GM23248 (cell line): ENCODE results near the gene CALML6. TPM values are rescaled to one million over a fixed set of nuclear protein-coding genes. Genes with fewer than 3 reads are reported as not detected.

Experiments
- DNase-seq: peaks from one replicate; pipeline ENCODE4 v3.0.0-alpha.2; 2015
- H2AFZ ChIP-seq: fragments of 200-600 bp; sonication (generic); 2 replicates; pipeline ENCODE4 v1.6.1; 2016; ENCODE audit warnings: antibody characterized with exemption
- H3F3A ChIP-seq: fragments of 200-600 bp; sonication (generic); 2 replicates; pipeline ENCODE4 v1.6.1; 2016; ENCODE audit warnings: mild to moderate bottlenecking, antibody characterized with exemption, mixed run types; ENCODE audit not compliant: insufficient read depth
- H3K27ac ChIP-seq: fragments of 200-600 bp; sonication (generic); 2 replicates; pipeline ENCODE4 v1.5.1; 2016; ENCODE audit warnings: mild to moderate bottlenecking
- H3K27me3 ChIP-seq: fragments of 200-600 bp; sonication (generic); replicated peaks from 2 replicates; pipeline ENCODE4 v1.6.1; 2016; ENCODE audit warnings: mild to moderate bottlenecking; ENCODE audit not compliant: insufficient read depth
- H3K36me3 ChIP-seq: fragments of 200-600 bp; sonication (generic); 2 replicates; pipeline ENCODE4 v1.6.1; 2016; ENCODE audit warnings: low read depth, mild to moderate bottlenecking
- H3K4me1 ChIP-seq: fragments of 200-600 bp; sonication (generic); 2 replicates; pipeline ENCODE4 v1.6.1; 2016; ENCODE audit warnings: mild to moderate bottlenecking; ENCODE audit not compliant: insufficient read depth
- H3K4me2 ChIP-seq: fragments of 200-600 bp; sonication (generic); one replicate; pipeline ENCODE4 v1.6.1; 2016; ENCODE audit warnings: mild to moderate bottlenecking; ENCODE audit not compliant: unreplicated experiment
- H3K4me3 ChIP-seq: fragments of 200-600 bp; sonication (generic); 2 replicates; pipeline ENCODE4 v1.5.1; 2016; ENCODE audit warnings: mild to moderate bottlenecking
- H3K79me2 ChIP-seq: fragments of 200-600 bp; sonication (generic); 2 replicates; pipeline ENCODE4 v1.6.1; 2016; ENCODE audit warnings: mild to moderate bottlenecking; ENCODE audit not compliant: insufficient read depth
- H3K9ac ChIP-seq: fragments of 200-600 bp; sonication (generic); 2 replicates; pipeline ENCODE4 v1.6.1; 2016; ENCODE audit warnings: mild to moderate bottlenecking
- H3K9me2 ChIP-seq: fragments of 200-600 bp; sonication (generic); 2 replicates; pipeline ENCODE4 v1.6.1; 2016; ENCODE audit warnings: mixed run types, mild to moderate bottlenecking, moderate library complexity; ENCODE audit not compliant: insufficient read depth
- H3K9me3 ChIP-seq: fragments of 200-600 bp; sonication (generic); one replicate; pipeline ENCODE4 v1.6.1; 2017; ENCODE audit warnings: low read depth
- H4K20me1 ChIP-seq: fragments of 200-600 bp; sonication (generic); 2 replicates; pipeline ENCODE4 v1.6.0; 2016; ENCODE audit not compliant: insufficient read depth
- EZH2 ChIP-seq: fragments of 200-600 bp; sonication (generic); IDR thresholded peaks from 2 replicates; pipeline ENCODE4 v1.6.1; 2018; ENCODE audit warnings: antibody characterized with exemption, mild to moderate bottlenecking; ENCODE audit not compliant: insufficient read depth, poor library complexity, severe bottlenecking
- EZH2phosphoT487 ChIP-seq: fragments of 200-600 bp; sonication (generic); IDR thresholded peaks from 2 replicates; pipeline ENCODE4 v1.6.1; 2018; ENCODE audit warnings: antibody characterized with exemption, moderate library complexity, mild to moderate bottlenecking, low read depth; ENCODE audit not compliant: insufficient read depth
- WGBS, 2 experiments: methylation state at CpG; one replicate each; pipeline ENCODE4 v1.1.6; 2015 to 2017; ENCODE audit warnings: low lambda C conversion rate in 2 of 2, low coverage in 1 of 2; ENCODE audit errors: missing lambda C conversion rate in 2 of 2; 5-methylcytosine and 5-hydroxymethylcytosine counted together
- in situ Hi-C: fragments of 300-500 bp; cut with MboI; formaldehyde crosslinking; loops from 2 replicates; pipeline ENCODE4 v1.15.0; 2020
- polyA plus RNA-seq: library from polyadenylated mRNA; unstranded; fragments of >200 nt; fragmentation: Nextera tagmentation; extraction: Ambion mirVana; gene quantifications from 2 replicates; pipeline ENCODE4 v1.2.1, GENCODE V29; 2016
- total RNA-seq: library from RNA; depleted of rRNA; stranded (reverse); fragments of >200 nt; shearing (Covaris generic); gene quantifications from 2 replicates; pipeline ENCODE4 v1.2.3, GENCODE V29; 2014

CALML6 gene
- total and polyA plus RNA-seq, 2 experiments from 2014 or later = 0.11 TPM; not detected in 1

- Histone ChIP-seq H4K20me1 (peaks cover 80% of the 10 kb centered on the region), H3K4me2 (no peak overlapping the region), H3K4me1 (peaks cover 22% of the 10 kb centered on the region), H3K9me2 (no peaks in the 10 kb centered on the region), H3K27ac (no peak overlapping the region), H3K27me3 (no peaks in the 10 kb centered on the region), H3K9ac (no peak overlapping the region), H3K4me3 (no peak overlapping the region), H3K9me3 (no peaks in the 10 kb centered on the region), H3F3A (peaks cover 41% of the 10 kb centered on the region), H3K36me3 (peaks cover 7% of the 10 kb centered on the region; the same call in 1 of the 2 replicates), H2AFZ (no peak overlapping the region), H3K79me2 (peaks cover 100% of the 10 kb centered on the region)
- in situ Hi-C loops = no loop called here
- no peak for TF ChIP-seq EZH2phosphoT487
- no peak for TF ChIP-seq EZH2
- no peak for DNase-seq
- 74 to 80% methylated on average over 5 of the region's 5 CpGs for WGBS, 2 experiments
Measured at GRCh38 chr1:1877865-1878436, 37.1 kb upstream of the CALML6 start.

DNA sequence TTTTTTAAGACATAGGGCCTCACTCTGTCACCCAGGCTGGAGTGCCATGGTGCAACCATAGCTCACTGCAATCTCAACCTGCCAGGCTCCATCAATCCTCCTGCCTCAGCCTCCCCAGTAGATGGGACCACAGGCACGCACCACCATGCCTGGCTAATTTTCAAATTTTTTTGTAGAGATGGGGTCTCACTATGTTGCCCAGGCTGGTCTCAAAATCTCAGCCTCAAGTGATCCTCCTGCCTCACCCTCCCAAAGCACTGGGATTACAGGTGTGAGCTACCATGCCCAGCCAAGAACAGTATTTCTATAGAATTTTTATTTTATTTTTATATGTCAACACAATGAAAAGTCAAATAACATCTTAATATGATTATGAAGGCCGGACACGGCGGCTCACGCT is 35.1 kb upstream of the CALML6 start:
- H3F3A ChIP-seq = peaks cover 36% of the 10 kb centered on the region
- H3K79me2 ChIP-seq = peaks cover 100% of the 10 kb centered on the region
- no peak overlapping the region for H3K9ac ChIP-seq
- H3K4me1 ChIP-seq = peaks cover 29% of the 10 kb centered on the region
- H2AFZ ChIP-seq = no peak overlapping the region
- TF ChIP-seq EZH2phosphoT487 (no peak), EZH2 (no peak)
- no peak for DNase-seq
- H4K20me1 ChIP-seq = peaks cover 80% of the 10 kb centered on the region
- H3K27ac ChIP-seq = no peak overlapping the region
- WGBS, 2 experiments = 93 to 94% methylated on average over 5 of the region's 5 CpGs
- in situ Hi-C loops = no loop called here
- no peaks in the 10 kb centered on the region for H3K36me3 ChIP-seq
- no peaks in the 10 kb centered on the region for H3K27me3 ChIP-seq
- H3K4me3 ChIP-seq = no peak overlapping the region
- H3K4me2 ChIP-seq = no peak overlapping the region
- no peaks in the 10 kb centered on the region for H3K9me3 ChIP-seq
- no peaks in the 10 kb centered on the region for H3K9me2 ChIP-seq

DNA sequence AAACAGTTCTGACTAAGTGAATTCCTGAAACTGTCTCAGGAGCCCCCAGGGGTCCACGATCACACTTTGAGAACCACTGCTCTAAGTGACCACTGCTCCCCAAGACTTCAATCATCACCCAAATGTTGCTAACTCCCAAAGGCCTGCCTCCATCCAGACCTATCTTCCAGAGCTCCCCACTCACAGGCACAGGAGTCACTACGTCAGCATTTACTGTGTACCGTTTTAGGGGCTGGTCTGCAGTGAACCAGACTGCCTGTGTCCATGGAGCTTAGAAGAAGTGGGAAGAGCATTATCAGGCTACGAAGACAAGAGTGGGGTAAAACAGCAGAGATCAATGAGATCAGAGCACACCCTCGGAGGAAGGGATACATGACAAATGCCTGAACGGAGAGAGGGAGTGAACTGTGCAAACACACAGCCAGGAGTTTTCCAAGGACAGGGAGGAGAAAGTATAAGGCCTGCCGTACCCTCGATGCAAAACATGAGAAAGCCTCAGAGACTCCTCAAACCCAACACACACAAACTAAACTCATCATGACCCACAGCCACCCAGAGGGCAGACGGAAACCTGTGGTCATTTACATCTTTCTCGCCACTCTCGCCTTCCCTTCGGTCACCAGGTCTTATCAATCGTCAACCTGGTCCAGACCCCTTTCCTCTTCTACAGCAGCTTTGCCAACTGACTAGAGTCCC is 34.3 kb upstream of the CALML6 start:
- peaks cover 71% of the 10 kb centered on the region for H4K20me1 ChIP-seq

DNA sequence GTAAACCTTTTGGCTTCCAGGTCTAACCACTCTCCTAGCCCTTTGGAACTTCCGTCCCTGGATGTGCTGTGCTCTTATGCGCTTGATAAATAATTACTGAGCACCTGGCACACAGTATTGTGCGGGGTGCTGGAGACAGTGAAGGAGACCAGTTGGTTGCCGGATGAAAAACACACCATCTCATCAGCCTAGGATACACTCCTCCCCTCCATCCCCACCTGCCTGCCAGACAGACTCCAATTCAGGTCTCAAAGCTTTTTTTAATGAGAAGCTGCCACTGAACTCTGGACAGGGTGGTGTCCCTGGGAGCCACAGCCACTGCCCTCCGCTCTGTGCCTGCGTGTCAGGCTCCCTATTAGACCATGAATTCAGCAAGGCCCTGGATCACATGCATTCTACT is 33.3 kb upstream of the CALML6 start:
- H3K9me2 ChIP-seq = no peaks in the 10 kb centered on the region
- no peaks in the 10 kb centered on the region for H3K36me3 ChIP-seq
- H4K20me1 ChIP-seq = peaks cover 71% of the 10 kb centered on the region; the same call in 1 of the 2 replicates
- H3K9me3 ChIP-seq = no peaks in the 10 kb centered on the region
- no peak overlapping the region for H3K4me2 ChIP-seq
- no peak overlapping the region for H3K9ac ChIP-seq
- WGBS, 2 experiments = 78 to 82% methylated on average over 6 of the region's 6 CpGs
- no peaks in the 10 kb centered on the region for H3K27me3 ChIP-seq
- TF ChIP-seq EZH2phosphoT487 (no peak), EZH2 (no peak)
- H3F3A ChIP-seq = peaks cover 18% of the 10 kb centered on the region; the same call in 1 of the 2 replicates
- in situ Hi-C loops = no loop called here
- no peak for DNase-seq
- H2AFZ ChIP-seq = no peak overlapping the region
- H3K4me3 ChIP-seq = no peak overlapping the region
- H3K79me2 ChIP-seq = peaks cover 100% of the 10 kb centered on the region
- peak overlapping the region; percentile 14; the same call in 1 of the 2 replicates for H3K27ac ChIP-seq
- peaks cover 24% of the 10 kb centered on the region; the same call in 1 of the 2 replicates for H3K4me1 ChIP-seq

More for the DNA sequence above, 34.3 kb upstream of the CALML6 start:
- Histone ChIP-seq H3K9me2 (no peaks in the 10 kb centered on the region), H3K4me2 (peak overlapping the region; percentile 31), H3K27me3 (no peaks in the 10 kb centered on the region), H3K9me3 (no peaks in the 10 kb centered on the region), H3F3A (peaks cover 28% of the 10 kb centered on the region), H3K27ac (peak overlapping the region; percentile 14; the same call in 1 of the 2 replicates), H3K9ac (peak overlapping the region; percentile 9; the same call in 1 of the 2 replicates), H3K36me3 (no peaks in the 10 kb centered on the region), H3K4me1 (peaks cover 27% of the 10 kb centered on the region), H3K4me3 (no peak overlapping the region), H2AFZ (no peak overlapping the region), H3K79me2 (peaks cover 100% of the 10 kb centered on the region)
- in situ Hi-C loops = no loop called here
- 62% methylated on average over 13 of the region's 13 CpGs for WGBS, 2 experiments
- no peak for DNase-seq
- TF ChIP-seq EZH2phosphoT487 (no peak), EZH2 (no peak)
